GM19455 (cell line): ENCODE measurements around the gene TESPA1.
"Not testable (repeated sequence)": the region's sequence is repeated elsewhere in the genome, so short reads cannot be mapped to it uniquely, and the experiment has no call there.

ENCODE experiments used
- ATAC-seq: cut with Tn5 transposase; IDR thresholded peaks from one replicate; pipeline ENCODE4 v1.9.1; 2021; ENCODE audit not compliant: unreplicated experiment

The TESPA1 gene

DNA sequence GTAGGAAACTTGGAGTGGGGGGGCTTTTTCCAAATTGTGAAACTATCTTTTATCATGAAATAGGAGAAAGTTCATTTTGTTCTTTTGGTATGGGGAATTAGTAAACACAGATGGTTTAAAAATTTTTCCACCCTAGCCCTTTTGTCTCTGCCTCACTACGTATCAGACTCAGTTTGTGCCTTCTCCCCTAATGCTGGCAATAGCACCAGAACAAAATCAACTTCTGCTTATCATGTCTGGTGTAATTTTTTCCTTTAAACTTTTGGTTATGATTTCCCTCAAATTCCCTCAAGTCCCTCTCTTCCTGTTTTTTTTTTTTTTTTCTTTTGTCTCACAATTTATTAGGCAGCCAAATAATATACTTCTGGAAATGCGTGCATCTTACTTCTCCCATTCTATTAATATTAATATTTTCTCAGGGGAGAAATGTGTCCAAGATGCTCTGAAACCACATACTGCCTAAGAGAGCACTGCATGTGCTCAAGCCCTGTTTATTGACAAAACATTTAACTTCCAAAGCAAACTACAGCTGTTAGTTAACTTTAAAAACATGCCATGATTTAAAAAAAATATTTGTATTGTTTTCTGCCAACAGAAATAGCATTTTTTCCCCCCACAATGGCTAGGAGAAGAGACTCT, 35.4 kb downstream of the TESPA1 start:
- no peak for ATAC-seq

DNA sequence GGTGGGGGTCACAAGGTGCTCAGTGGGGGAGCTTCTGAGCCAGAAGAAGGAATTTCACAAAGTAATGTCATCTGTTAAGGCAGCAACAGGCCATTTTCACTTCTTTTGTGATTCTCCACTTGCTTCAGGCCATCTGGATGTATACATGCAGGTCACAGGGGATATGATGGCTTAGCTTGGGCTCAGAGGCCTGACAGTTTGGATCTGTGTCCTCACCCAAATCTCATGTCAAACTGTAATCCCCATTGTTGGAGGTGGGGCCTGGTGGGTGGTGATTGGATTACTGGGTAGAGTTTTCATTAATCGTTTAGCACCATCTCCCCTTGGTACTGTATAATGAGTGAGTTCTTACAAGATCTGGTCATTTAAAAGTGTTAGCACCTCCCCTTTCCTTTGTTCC, 36.4 kb downstream of the TESPA1 start:
- ATAC-seq = no peak

DNA sequence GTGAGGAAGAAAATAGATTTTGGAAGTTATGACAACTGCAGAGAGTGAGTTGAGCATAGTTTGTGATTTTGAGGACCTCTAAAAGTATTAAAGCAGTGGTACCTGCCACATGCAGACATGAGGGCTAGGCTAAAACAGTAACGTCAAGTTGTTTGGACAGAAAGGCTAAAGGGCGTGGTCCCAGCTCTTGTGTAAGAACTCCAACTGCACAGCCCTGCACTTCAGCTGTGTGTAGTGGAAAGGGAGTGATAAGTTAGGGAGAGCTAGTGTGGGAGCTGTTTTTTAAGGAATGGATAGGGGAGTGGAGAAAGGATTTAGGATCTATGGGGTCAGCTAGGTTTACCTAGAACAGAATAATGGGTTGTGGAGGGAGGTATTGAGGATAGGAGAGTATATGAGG, 39.5 kb downstream of the TESPA1 start:
- ATAC-seq = no peak

DNA sequence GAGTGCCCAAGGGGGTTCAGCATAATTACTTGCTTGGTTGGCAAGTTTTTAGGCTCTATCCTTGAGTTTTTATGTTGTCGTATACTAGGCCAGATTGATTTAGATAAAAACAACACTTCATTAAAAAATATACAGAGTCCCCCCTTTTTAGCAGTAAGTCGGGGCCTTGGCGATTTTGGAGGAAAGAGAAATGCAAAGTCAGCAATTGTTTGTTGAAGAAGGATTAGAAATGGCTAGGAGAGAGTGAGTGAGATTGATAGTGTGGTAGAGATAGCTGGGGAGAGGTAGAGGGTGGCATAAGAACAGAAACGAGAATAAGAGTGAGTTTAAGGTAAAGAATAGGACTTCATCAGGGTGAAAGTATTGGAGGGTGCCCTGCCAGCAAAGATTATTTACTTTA, 41.3 kb downstream of the TESPA1 start:
- not testable (repeated sequence) for ATAC-seq

DNA sequence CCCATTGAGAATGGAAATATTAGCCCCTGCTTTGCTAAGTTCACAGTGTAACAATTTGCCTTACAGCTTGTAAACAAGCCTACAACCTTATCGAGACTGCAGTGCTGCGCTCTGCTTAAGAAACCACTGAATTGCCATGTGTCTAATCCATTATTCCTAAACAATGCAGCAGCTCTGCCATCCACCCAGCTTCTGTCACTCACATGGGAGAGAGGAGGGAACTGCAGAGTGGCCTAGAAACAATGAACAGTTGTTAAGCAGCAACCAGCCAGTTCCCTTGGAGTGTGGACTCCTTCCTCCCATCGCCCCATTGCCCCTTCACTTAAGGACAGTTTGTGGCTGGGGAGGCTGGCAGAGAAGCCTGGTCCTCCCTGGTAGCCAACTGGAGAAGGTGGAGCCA, 42.9 kb downstream of the TESPA1 start:
- ATAC-seq = no peak

DNA sequence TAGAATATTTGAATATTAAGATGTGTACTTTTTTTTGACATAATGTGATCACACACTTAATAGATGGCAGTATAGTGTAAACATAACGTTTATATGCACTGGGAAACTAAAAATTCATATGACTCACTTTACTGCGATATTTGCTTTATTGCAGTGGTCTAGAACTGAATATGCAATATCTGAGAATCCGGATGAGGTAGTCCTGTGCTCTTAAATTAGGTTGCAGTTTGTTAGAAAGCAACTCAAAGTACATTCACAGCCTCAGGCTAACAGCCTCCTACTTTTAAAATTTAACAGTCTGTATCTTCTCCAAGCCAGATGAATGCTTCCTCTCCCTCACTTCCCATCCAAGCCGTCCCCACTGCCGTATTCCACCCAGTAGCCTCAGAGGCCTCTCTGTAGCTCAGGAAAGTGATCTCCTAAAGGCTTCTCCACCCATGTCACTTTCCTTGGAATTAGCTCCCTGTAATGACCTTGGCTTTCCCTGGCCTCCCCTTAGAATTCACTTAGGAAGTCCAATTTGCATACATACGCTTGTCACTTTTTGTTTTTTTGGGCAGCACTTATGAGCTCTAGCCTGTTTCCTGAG, 43.7 kb downstream of the TESPA1 start:
- no peak for ATAC-seq

DNA sequence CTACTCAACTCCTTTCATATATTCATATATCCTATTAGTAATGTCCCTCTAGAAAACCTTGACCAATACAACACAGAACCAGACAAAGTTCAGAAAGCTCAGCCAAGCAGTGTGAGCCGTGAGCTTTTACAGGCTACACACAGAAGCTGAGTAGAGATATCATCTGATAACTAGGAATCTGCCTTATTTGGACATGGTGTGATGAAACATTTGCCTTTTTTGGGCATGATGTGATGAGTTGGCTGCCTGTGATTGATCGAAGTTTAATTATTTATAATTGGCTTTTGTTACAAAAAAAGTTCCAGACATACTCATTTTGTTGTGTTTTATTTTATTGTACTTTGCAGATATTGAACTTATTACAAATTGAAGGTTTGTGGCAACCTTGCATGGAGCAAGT, 46.6 kb downstream of the TESPA1 start:
- no peak for ATAC-seq

DNA sequence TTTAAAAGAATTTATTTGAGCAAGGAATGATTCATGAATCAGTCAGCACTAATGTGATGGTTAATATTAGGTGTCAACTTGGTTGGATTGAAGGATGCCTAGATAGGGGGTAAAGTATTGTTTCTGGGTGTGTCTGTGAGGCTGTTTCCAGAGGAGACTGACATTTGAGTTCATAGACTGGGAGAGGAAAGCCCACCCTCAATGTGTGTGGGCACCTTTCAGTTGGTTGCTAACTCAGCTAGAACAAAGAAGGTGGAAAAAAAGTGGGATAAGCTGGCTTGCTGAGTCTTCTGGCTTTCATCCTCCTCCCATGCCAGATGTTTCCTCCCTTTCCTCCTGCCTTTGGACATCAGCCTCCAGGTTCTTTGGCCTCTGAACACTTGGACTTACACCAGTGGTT, 47.2 kb downstream of the TESPA1 start:
- no peak for ATAC-seq

DNA sequence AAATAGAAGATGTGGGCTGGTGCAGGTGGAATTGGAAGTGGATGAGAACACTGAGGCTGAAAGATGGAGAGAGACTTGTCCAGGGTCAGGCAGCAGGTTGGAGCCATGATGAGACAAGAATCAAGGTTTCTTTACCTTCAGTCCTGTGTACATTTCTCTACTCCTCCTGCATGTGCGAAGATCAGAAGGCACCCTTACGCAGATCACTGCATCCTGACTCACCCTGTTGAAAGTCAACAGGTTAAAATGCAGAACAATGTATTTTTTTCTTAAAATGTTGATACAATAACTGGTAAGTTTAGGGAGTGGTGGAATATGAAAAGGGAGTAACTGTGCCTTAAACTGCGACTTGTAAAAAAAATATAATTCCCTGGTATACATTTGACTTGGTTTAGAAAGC, 47.8 kb downstream of the TESPA1 start:
- no peak for ATAC-seq

DNA sequence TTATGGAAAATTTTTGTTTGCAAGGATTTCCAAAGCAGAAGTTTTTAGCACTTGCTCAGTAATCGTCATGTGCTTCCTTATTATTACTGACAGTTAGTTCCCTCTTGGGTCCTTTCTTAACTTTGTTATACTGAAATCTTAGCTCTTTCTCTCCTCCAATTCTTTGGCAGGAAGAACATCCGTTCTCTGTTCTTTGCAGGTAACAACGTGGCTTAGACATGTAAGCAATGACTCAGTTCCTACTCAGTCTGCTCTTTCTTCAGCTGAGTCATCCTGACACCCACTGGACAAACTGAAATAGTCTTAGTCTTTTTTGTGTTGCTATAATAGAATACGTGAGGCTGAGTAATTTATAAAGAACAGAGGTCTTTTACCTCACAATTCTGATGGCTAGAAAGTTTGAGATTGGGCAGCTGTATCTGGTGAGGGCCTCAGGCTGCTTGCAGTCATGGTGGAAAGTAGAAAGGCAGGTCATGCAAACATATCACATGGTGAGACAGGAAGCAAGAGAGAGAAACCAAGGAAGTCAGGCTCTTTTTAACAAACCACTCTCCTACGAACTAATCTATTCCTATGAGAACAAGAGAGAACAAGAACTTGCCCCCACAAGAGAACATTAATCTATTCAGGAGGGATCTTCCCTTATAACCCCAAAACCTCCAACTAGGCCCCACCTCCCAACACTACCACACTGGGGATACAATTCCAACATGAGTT, 49.2 kb downstream of the TESPA1 start:
- peak; percentile 98 for ATAC-seq

DNA sequence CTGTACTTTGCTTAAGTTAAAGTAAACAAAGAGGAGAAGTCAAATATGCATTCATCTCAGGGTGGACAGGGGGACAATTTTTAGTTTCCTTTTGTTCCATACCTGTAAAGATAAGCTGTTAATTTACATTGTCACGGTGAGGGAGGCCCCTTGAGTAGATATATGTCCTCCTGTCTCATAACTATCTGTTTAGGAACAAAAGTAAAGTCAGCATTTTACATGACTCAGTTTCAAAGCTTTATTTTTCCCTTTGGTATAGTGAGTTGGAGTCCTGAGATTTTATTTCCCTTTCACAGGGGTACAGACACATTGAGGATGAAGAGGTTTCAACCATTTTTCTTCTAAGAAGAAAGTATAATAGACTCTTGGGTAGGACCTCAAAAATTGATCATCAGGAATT, 50.1 kb downstream of the TESPA1 start:
- no peak for ATAC-seq

DNA sequence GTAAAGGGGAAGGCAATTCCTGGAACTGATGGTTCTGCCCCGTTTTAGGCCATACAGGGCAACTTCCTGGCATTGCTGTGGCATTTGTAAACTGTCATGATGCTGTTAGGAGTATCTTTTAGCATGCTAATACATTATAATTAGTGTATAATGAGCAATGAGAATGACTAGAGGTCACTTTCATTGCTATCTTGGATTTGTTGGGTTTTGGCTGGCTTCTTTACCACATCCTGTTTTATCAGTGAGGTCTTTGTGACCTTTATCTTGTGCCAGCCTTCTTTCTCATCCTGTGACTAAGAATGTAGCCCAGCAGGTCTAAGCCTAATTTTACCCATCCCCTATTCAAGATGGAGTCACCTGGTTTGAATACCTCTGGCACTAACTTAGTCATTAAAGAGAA, 51.2 kb downstream of the TESPA1 start:
- ATAC-seq = no peak

DNA sequence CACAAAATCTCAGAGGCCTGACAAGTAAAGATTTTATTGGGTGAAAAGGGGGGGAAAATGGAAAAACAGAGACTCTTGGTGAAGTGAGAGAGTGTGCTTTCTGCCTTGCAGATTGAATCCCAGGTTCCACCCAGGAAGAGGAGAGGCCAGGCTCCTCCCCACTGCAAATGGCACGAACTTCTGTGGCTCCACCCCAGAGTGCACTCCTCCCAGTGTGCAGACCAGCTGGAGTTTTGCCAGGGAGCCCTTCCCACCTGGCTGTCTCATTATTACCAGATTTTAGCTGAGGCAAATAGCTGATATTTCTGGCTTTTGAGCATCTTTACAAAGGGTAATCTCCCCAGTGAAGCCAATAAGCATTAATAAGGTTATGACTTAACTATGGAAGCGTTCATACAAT, 51.9 kb downstream of the TESPA1 start:
- ATAC-seq = no peak

DNA sequence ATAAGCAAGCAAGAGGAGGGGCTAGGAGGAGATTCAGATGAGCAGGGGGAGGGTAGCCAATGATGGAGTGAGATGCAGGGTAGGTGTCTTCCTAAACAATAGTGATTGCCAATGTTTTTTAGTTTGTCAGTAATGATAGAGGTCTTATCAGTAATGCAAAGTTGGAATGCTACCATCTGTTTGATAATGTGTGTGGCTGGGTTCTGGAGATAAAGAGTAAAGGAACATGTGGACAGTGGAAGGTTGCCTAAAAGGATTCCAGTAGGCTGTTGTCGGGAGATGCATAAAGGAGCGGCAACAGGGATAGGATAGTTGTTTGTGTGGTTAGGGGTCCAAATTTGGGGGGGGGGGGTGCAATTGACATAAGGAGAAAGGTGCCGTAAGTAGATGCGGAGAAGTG, 52.5 kb downstream of the TESPA1 start:
- no peak for ATAC-seq

DNA sequence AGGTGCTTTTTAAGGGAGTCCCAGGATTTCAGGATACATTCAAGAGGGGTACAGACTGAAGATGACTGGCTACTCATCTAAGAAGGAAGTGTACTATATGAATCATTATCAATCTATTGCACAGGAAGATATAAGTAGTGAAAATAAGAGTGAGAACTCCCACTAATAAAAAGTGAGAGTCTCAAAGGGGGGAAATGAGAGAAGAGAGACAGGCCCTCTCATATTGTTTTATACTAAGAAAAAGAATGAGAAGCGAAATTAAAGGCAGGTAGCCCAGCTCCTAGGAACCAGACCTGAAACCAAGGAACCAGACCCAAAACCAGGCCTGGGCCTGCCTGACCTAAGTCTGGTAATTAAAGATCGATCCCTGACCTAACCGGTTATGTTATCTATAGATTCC, 54.6 kb downstream of the TESPA1 start:
- no peak for ATAC-seq

DNA sequence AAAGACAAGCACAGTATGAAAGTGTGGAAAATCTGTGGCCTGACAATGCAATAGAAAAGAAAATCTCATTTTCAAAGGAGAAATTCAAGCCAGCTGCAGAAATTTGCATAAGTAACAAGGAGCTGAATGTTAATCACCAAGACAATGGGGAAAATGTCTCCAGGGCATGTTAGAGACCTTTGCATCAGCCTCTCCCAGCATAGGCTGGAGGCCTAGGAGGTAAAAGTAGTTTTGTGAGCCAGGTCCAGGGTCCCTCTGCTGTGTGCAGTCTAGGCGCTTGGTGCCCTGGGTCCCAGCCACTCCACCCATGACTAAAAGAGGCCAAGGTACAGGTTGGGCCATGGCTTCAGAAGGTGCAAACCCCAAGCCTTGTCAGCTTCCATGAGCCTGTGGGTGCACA, 58.3 kb downstream of the TESPA1 start:
- no peak for ATAC-seq

DNA sequence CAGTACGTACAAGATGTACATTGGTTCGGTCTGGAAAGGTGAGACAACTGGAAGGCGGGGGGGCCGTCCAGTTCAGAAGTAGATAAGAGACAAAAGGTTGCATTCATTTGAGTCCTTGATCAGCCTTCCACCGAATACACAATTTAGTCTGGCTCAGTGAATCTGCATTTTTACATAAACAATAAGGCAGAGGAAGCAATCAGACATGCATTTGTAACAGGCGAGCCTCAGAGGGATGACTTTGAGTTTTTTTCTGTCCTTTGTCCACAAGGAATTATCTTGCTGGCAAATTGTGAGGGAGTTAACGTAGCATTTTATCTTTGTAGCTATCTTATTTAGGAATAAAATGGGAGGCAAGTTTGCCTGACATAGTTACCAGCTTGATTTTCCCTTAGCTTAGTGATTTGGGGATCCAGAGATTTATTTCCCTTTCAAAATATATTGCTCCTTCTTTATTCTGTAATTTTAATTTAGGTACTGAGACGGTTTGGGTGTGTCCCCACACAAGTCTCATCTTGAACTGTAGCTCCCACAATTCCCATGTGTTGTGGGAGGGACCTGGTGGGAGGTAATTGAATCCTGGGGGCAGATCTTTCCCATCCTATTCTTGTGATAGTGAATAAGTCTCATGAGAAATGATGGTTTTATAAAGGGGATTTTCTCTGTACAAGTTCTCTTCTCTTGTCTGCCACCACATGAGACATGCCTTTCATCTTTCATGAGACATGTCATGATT, 59.4 kb downstream of the TESPA1 start:
- ATAC-seq = no peak

DNA sequence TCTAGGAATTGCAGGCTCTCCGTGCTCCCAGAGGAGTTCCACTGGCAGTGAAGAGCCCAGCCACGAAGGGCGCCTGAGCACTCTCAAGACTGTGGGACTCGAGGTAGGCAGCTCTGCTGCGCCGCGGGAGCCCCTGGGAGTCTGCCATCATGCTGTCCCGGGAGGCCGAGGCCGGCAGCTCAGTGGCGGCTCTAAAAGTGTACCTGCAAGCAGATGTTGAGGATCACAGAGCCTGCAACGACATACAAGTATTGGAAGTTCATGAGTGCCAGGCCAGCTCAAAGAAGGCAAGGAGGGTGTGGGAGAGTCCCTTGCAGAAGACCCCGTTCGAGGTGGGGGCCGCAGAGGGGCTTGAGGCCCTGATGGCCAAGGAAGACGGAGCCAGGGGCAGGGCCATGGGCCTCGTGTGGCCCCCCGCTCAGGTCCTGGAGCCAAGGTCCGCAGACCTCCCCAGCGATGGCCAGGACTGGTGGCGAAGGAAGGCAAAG, 67.5 kb downstream of the TESPA1 start:
- no peak for ATAC-seq
